ENCODE data around the gene ZDHHC14. TPM values are rescaled to one million over a fixed set of nuclear protein-coding genes. Genes with fewer than 3 reads are reported as not detected.

Gene ZDHHC14
- total RNA-seq, 1 donor from 2014 or later = 15.2 TPM

- no peak overlapping the region for H3K27ac ChIP-seq
- H3K9me3 ChIP-seq = no peaks in the 10 kb centered on the region
- no peaks in the 10 kb centered on the region for H3K27me3 ChIP-seq
- H3K4me3 ChIP-seq = no peak overlapping the region
- intact Hi-C loops (cut with DNase I) = no loop called here
- TF ChIP-seq POLR2AphosphoS5 (IDR thresholded peaks at IDR 0.05; ENCODE audit: insufficient read depth in 1 of 2, low read depth in 1 of 2) = no peak
- no peak for DNase-seq (ENCODE audit: extremely low spot score in 2 of 2)
- no peaks in the 10 kb centered on the region for H3K36me3 ChIP-seq
- no peaks in the 10 kb centered on the region for H3K4me1 ChIP-seq
These were observed 241.4 kb downstream of the ZDHHC14 start for GRCh38 chr6:157622427-157622826.

- no peak for TF ChIP-seq POLR2A (IDR thresholded peaks at IDR 0.05)
- TF ChIP-seq, protein P1, sequence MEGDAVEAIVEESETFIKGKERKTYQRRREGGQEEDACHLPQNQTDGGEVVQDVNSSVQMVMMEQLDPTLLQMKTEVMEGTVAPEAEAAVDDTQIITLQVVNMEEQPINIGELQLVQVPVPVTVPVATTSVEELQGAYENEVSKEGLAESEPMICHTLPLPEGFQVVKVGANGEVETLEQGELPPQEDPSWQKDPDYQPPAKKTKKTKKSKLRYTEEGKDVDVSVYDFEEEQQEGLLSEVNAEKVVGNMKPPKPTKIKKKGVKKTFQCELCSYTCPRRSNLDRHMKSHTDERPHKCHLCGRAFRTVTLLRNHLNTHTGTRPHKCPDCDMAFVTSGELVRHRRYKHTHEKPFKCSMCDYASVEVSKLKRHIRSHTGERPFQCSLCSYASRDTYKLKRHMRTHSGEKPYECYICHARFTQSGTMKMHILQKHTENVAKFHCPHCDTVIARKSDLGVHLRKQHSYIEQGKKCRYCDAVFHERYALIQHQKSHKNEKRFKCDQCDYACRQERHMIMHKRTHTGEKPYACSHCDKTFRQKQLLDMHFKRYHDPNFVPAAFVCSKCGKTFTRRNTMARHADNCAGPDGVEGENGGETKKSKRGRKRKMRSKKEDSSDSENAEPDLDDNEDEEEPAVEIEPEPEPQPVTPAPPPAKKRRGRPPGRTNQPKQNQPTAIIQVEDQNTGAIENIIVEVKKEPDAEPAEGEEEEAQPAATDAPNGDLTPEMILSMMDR (IDR thresholded peaks at IDR 0.05) = no peak
- no peak for TF ChIP-seq POLR2AphosphoS5 (IDR thresholded peaks at IDR 0.05; ENCODE audit: insufficient read depth in 1 of 2, low read depth in 1 of 2)
- no peak overlapping the region for H3K27ac ChIP-seq
- no peaks in the 10 kb centered on the region for H3K4me1 ChIP-seq
- H3K27me3 ChIP-seq = no peaks in the 10 kb centered on the region
- H3K9me3 ChIP-seq = no peaks in the 10 kb centered on the region
- DNase-seq (ENCODE audit: extremely low spot score in 2 of 2) = no peak
- intact Hi-C loops (cut with DNase I) = no loop called here
- no peaks in the 10 kb centered on the region for H3K36me3 ChIP-seq
- no peak overlapping the region for H3K4me3 ChIP-seq
These were observed 244.1 kb downstream of the ZDHHC14 start for GRCh38 chr6:157625111-157625510.

DNA sequence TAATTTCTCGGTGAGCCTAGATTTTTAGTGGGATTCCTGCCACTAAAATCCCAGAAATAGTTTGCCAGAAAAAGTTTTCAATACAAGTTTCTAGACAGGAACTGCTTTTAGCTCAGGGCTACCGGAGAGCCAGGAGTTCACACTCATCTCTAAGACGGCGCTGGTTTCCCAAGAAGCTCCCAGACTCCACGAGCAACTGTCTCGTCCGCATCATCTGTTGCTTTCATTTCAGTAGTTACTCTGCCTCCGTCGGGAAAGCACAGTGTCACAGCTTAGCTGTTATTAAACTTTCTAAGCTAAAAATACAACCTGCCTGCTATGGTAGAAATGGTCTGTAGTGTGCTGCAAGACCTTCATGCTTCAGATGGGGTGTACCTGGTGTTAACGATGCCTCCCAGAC lies 244.8 kb downstream of the ZDHHC14 start:
- no peaks in the 10 kb centered on the region for H3K9me3 ChIP-seq
- no peak for TF ChIP-seq POLR2A (IDR thresholded peaks at IDR 0.05)
- TF ChIP-seq POLR2AphosphoS5 (IDR thresholded peaks at IDR 0.05; ENCODE audit: insufficient read depth in 1 of 2, low read depth in 1 of 2) = no peak
- TF ChIP-seq, protein P1 (IDR thresholded peaks at IDR 0.05) = no peak
- no peaks in the 10 kb centered on the region for H3K4me1 ChIP-seq
- intact Hi-C loops (cut with DNase I) = no loop called here
- no peaks in the 10 kb centered on the region for H3K36me3 ChIP-seq
- no peak overlapping the region for H3K27ac ChIP-seq
- DNase-seq (ENCODE audit: extremely low spot score in 2 of 2) = no peak
- H3K4me3 ChIP-seq = no peak overlapping the region
- H3K27me3 ChIP-seq = no peaks in the 10 kb centered on the region

DNA sequence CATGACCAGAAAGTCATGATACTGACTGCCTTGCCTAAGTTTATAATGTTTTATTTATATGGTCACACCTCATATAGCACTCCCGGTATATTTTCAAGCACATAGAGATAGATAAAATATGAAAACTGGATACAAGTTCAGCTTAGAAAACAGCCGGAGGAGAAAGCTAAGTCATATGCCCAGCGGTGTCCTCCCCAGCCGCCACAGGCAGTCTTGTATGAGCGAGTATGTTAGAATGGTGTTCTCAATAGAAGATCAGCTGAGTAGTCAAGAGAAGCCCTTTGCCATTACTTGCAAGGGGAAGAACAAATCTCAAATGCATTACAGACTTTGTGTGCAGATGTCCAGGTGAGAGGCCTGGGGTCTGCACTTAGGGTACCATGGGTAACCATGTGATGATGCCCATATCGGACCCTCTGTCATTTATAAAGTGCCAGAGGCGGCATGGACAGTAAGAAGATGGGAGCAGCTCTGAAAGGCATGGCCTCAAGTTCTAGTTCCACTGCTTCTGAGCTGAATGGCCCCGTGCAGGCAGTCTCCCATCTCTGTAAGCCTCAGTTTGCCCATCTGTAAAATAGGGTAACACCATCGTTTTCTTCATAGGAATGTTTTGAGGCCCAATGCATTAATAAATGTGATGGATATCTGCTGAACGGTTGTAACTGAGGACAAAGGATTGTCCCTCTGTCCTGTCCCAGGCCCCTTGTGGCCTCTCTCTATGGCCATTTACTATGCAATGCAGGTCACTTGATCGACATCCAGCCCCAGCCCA lies 246.4 kb downstream of the ZDHHC14 start:
- Histone ChIP-seq H3K4me3 (no peak overlapping the region), H3K36me3 (no peaks in the 10 kb centered on the region), H3K4me1 (peaks cover 12% of the 10 kb centered on the region), H3K27ac (no peak overlapping the region), H3K27me3 (no peaks in the 10 kb centered on the region), H3K9me3 (no peaks in the 10 kb centered on the region)
- intact Hi-C loops (cut with DNase I) = no loop called here
- no peak for DNase-seq (ENCODE audit: extremely low spot score in 2 of 2)
- no peak for TF ChIP-seq POLR2A (IDR thresholded peaks at IDR 0.05)

DNA sequence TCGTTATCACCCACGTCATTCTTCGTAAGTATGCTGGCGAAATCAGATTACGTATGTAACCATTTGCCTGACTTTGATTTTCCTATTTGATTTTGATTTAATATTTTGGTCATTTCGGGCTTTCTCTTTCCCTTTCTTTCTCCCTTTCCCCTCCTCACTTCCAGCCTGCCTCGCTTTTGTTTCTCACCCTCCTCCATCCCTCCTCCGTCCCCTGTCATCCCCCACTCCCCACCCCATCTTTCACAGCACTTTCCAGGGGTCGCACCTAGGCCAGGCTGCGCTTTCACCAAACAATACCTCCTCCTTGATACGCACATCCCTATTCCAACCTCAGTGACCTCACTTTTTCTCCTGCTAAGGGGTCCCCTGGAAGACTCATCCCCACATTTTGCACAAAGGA lies 247.5 kb downstream of the ZDHHC14 start:
- DNase-seq (ENCODE audit: extremely low spot score in 2 of 2) = no peak
- H3K27ac ChIP-seq = no peak overlapping the region
- intact Hi-C loops (cut with DNase I) = no loop called here
- H3K4me1 ChIP-seq = peaks cover 20% of the 10 kb centered on the region
- H3K9me3 ChIP-seq = no peaks in the 10 kb centered on the region
- TF ChIP-seq, protein P1 (IDR thresholded peaks at IDR 0.05) = no peak
- TF ChIP-seq POLR2A (IDR thresholded peaks at IDR 0.05) (no peak), POLR2AphosphoS5 (IDR thresholded peaks at IDR 0.05; ENCODE audit: insufficient read depth in 1 of 2, low read depth in 1 of 2) (no peak)
- no peak overlapping the region for H3K4me3 ChIP-seq
- no peaks in the 10 kb centered on the region for H3K36me3 ChIP-seq
- no peaks in the 10 kb centered on the region for H3K27me3 ChIP-seq

GRCh38 chr6:157629220-157629619 lies 248.2 kb downstream of the ZDHHC14 start:
- intact Hi-C loops (cut with DNase I) = no loop called here
- H3K36me3 ChIP-seq = no peaks in the 10 kb centered on the region
- peaks cover 22% of the 10 kb centered on the region for H3K4me1 ChIP-seq
- no peak overlapping the region for H3K27ac ChIP-seq
- no peaks in the 10 kb centered on the region for H3K9me3 ChIP-seq
- TF ChIP-seq POLR2A (IDR thresholded peaks at IDR 0.05) (no peak), POLR2AphosphoS5 (IDR thresholded peaks at IDR 0.05; ENCODE audit: insufficient read depth in 1 of 2, low read depth in 1 of 2) (no peak)
- TF ChIP-seq, protein P1 (IDR thresholded peaks at IDR 0.05) = no peak
- no peak overlapping the region for H3K4me3 ChIP-seq
- no peak for DNase-seq (ENCODE audit: extremely low spot score in 2 of 2)
- H3K27me3 ChIP-seq = no peaks in the 10 kb centered on the region

Data from vagina (tissue), 2 donors.